Esophagus muscularis mucosa (tissue), 4 donors: ENCODE results near the gene PIERCE2. TPM values are rescaled to one million over a fixed set of nuclear protein-coding genes. Genes with fewer than 3 reads are reported as not detected.

Experiments used
- DNase-seq: peaks from one replicate; pipeline ENCODE4 v3.0.0-alpha.2; 2017; ENCODE audit errors: extremely low spot score
- H3K27ac ChIP-seq, 4 donors: fragments of 200-600 bp; sonication (generic); replicated peaks in 1 of 4; 1 replicate in 3 of 4; 2 replicates in 1 of 4; pipeline ENCODE4 v1.5.1; 2016 to 2019; ENCODE audit warnings: mild to moderate bottlenecking in 1 of 4
- H3K27me3 ChIP-seq, 4 donors: fragments of 200-600 bp; sonication (generic); one replicate each; pipeline versions ENCODE4 v1.5.1 to v1.6.0; 2016 to 2019
- H3K36me3 ChIP-seq, 4 donors: fragments of 200-600 bp; sonication (generic); one replicate each; pipeline ENCODE4 v1.5.1; 2016 to 2019
- H3K4me1 ChIP-seq, 4 donors: fragments of 200-600 bp; sonication (generic); one replicate each; pipeline ENCODE4 v1.5.1; 2016 to 2019
- H3K4me3 ChIP-seq, 4 donors: fragments of 200-600 bp; sonication (generic); 1 replicate in 2 of 4; 2 replicates in 2 of 4; pipeline ENCODE4 v1.5.1; 2016 to 2019; ENCODE audit warnings: mild to moderate bottlenecking in 4 of 4, moderate library complexity in 1 of 4
- H3K9me3 ChIP-seq, 4 donors: fragments of 200-600 bp; sonication (generic); 1 replicate in 3 of 4; 2 replicates in 1 of 4; pipeline ENCODE4 v1.5.1; 2016 to 2019
- CTCF ChIP-seq, 3 experiments: fragments of 200-600 bp in 2 of 3; fragments of 450-650 bp in 1 of 3; sonication (generic) in 2 of 3; IDR thresholded peaks; one replicate each; pipeline ENCODE4 v1.5.1; 2017 to 2019; ENCODE audit warnings: antibody characterized with exemption in 3 of 3, mild to moderate bottlenecking in 2 of 3, moderate library complexity in 1 of 3
- EP300 ChIP-seq: sonication (generic); formaldehyde crosslinking; IDR thresholded peaks from one replicate; pipeline ENCODE4 v1.6.1; 2017; ENCODE audit warnings: antibody characterized with exemption
- POLR2A ChIP-seq: fragments of 450-650 bp; IDR thresholded peaks from one replicate; pipeline ENCODE4 v1.6.1; 2017; ENCODE audit warnings: antibody characterized with exemption, moderate library complexity, mild to moderate bottlenecking, low read depth
- POLR2AphosphoS5 ChIP-seq, 2 donors: sonication (generic); formaldehyde crosslinking; IDR thresholded peaks; one replicate each; pipeline ENCODE4 v1.6.1; 2017; ENCODE audit warnings: antibody characterized with exemption in 2 of 2
- WGBS: methylation state at CpG from one replicate; pipeline ENCODE4 v1.1.5; 2018; 5-methylcytosine and 5-hydroxymethylcytosine counted together
- intact Hi-C: fragments of 100-400 bp; cut with DNase I; formaldehyde crosslinking; loops from one replicate; pipeline ENCODE4 v1.15.1; 2023
- total RNA-seq, 4 donors: library from RNA; depleted of rRNA; stranded (reverse); fragments of >200 nt; gene quantifications; one replicate each; pipeline versions ENCODE4 v1.1.0 to v1.2.1, GENCODE V29; 2016

PIERCE2 gene
- total RNA-seq, 4 donors from 2014 or later: 3.3 to 4.2 (median 3.6) TPM

GRCh38 chr15:55372701-55373440 lies 35.4 kb upstream of the PIERCE2 start:
- H3K27ac ChIP-seq: peak overlapping the region in 1 of 4 donors; percentile 12
- TF ChIP-seq EP300: no peak
- TF ChIP-seq POLR2A: no peak
- no peak for TF ChIP-seq POLR2AphosphoS5 (IDR thresholded peaks at IDR 0.05)
- TF ChIP-seq CTCF (IDR thresholded peaks at IDR 0.05): no peak

GRCh38 chr15:55379095-55379494 lies 29.2 kb upstream of the PIERCE2 start:
- DNase-seq: no peak
- no peak overlapping the region for H3K4me3 ChIP-seq
- no peaks in the 10 kb centered on the region for H3K4me1 ChIP-seq
- TF ChIP-seq CTCF (IDR thresholded peaks at IDR 0.05): no peak
- no peak for TF ChIP-seq POLR2A
- intact Hi-C loops: no loop called here
- H3K36me3 ChIP-seq: peaks cover 17 to 93% (median 61%) of the 10 kb centered on the region in 4 donors
- WGBS: 92% methylated on average over 5 of the region's 5 CpGs
- H3K27ac ChIP-seq: no peak overlapping the region
- H3K27me3 ChIP-seq: no peaks in the 10 kb centered on the region
- no peaks in the 10 kb centered on the region for H3K9me3 ChIP-seq

More at GRCh38 chr15:55372701-55373440, 35.4 kb upstream of the PIERCE2 start:
- DNase-seq: no peak
- WGBS: 36% methylated on average over 3 of the region's 3 CpGs
- H3K9me3 ChIP-seq: no peaks in the 10 kb centered on the region
- intact Hi-C loops: no loop called here
- no peaks in the 10 kb centered on the region for H3K27me3 ChIP-seq
- no peak overlapping the region for H3K4me3 ChIP-seq
- H3K4me1 ChIP-seq: no peaks in the 10 kb centered on the region
- peaks cover 29 to 90% (median 53%) of the 10 kb centered on the region in 4 donors for H3K36me3 ChIP-seq

GRCh38 chr15:55381595-55381994 lies 26.7 kb upstream of the PIERCE2 start:
- intact Hi-C loops: no loop called here
- no peak for TF ChIP-seq CTCF (IDR thresholded peaks at IDR 0.05)
- no peak for TF ChIP-seq POLR2A
- no peak for TF ChIP-seq POLR2AphosphoS5 (IDR thresholded peaks at IDR 0.05)
- H3K4me1 ChIP-seq: no peaks in the 10 kb centered on the region
- DNase-seq: no peak
- no peak overlapping the region for H3K4me3 ChIP-seq
- H3K9me3 ChIP-seq: no peaks in the 10 kb centered on the region
- no peaks in the 10 kb centered on the region for H3K27me3 ChIP-seq
- peaks cover 25 to 93% (median 56%) of the 10 kb centered on the region in 4 donors for H3K36me3 ChIP-seq
- no peak overlapping the region for H3K27ac ChIP-seq

- H3K4me3 ChIP-seq: no peak overlapping the region
- TF ChIP-seq POLR2AphosphoS5 (IDR thresholded peaks at IDR 0.05) (no peak), CTCF (IDR thresholded peaks at IDR 0.05) (no peak), POLR2A (no peak), EP300 (no peak)
- peaks cover 30 to 91% (median 52%) of the 10 kb centered on the region in 4 donors for H3K36me3 ChIP-seq
- no peaks in the 10 kb centered on the region for H3K9me3 ChIP-seq
- no peak for DNase-seq
- intact Hi-C loops: no loop called here
- H3K27me3 ChIP-seq: no peaks in the 10 kb centered on the region
- 96% methylated on average over 2 of the region's 2 CpGs for WGBS
- no peak overlapping the region for H3K27ac ChIP-seq
- no peaks in the 10 kb centered on the region for H3K4me1 ChIP-seq
Measured at GRCh38 chr15:55383687-55384086, 24.6 kb upstream of the PIERCE2 start.

GRCh38 chr15:55387027-55387426 lies 21.3 kb upstream of the PIERCE2 start:
- TF ChIP-seq POLR2AphosphoS5 (IDR thresholded peaks at IDR 0.05): no peak
- no peak for TF ChIP-seq CTCF (IDR thresholded peaks at IDR 0.05)
- TF ChIP-seq POLR2A: no peak
- no peak for TF ChIP-seq EP300
- peaks cover 17 to 60% (median 37%) of the 10 kb centered on the region in 4 donors for H3K36me3 ChIP-seq
- H3K27me3 ChIP-seq: no peaks in the 10 kb centered on the region
- no peak overlapping the region for H3K4me3 ChIP-seq
- H3K4me1 ChIP-seq: peaks cover 0 to 8% (median 2%) of the 10 kb centered on the region in 4 donors
- DNase-seq: no peak
- H3K9me3 ChIP-seq: no peaks in the 10 kb centered on the region
- intact Hi-C loops: no loop called here
- H3K27ac ChIP-seq: no peak overlapping the region
